Esophagus squamous epithelium (tissue), 4 donors: Measurements from ENCODE around the gene RPUSD4.

Source experiments
- CTCF ChIP-seq, 6 experiments: fragments of 450-650 bp in 4 of 6; fragments of 200-600 bp in 2 of 6; sonication (generic) in 2 of 6; IDR thresholded peaks; one replicate each; pipeline ENCODE4 v1.5.1; 2016 to 2019; ENCODE audit warnings: antibody characterized with exemption in 6 of 6, mild to moderate bottlenecking in 4 of 6, moderate library complexity in 4 of 6
- POLR2A ChIP-seq, 4 donors: fragments of 450-650 bp; IDR thresholded peaks; one replicate each; pipeline ENCODE4 v1.6.1; 2017; ENCODE audit warnings: antibody characterized with exemption in 4 of 4, mild to moderate bottlenecking in 4 of 4, moderate library complexity in 3 of 4

- TF ChIP-seq CTCF (IDR thresholded peaks at IDR 0.05) (no peak), POLR2A (IDR thresholded peaks at IDR 0.05) (no peak)
These were observed 8.6 kb downstream of the RPUSD4 start for GRCh38 chr11:126202646-126203359.
